ENCODE data around the gene GRK6. TPM values are rescaled to one million over a fixed set of nuclear protein-coding genes. Genes with fewer than 3 reads are reported as not detected.

The GRK6 gene
- total RNA-seq (13.4 TPM), polyA plus RNA-seq (27.7 TPM)

GRCh38 chr5:177426566-177427210, at the start of gene GRK6:
Gene GRK6 (plus strand): TSS chr5:177426676. CDS start chr5:177426846, 170 bp downstream.
- WGBS = under 1% methylated on average over 82 of the region's 82 CpGs
- Histone ChIP-seq H3K4me3 (ENCODE audit: low read depth, low read length) (peak within 1 kb of the TSS; percentile 69), H3K36me3 (ENCODE audit: insufficient read depth) (no peaks in the 10 kb centered on the region), H3K27ac (ENCODE audit: low read depth) (peak within 1 kb of the TSS; percentile 96), H3K4me1 (ENCODE audit: insufficient read depth) (peaks cover 2% of the 10 kb centered on the region)
- no peak for DNase-seq (ENCODE audit: extremely low spot score)

DNA sequence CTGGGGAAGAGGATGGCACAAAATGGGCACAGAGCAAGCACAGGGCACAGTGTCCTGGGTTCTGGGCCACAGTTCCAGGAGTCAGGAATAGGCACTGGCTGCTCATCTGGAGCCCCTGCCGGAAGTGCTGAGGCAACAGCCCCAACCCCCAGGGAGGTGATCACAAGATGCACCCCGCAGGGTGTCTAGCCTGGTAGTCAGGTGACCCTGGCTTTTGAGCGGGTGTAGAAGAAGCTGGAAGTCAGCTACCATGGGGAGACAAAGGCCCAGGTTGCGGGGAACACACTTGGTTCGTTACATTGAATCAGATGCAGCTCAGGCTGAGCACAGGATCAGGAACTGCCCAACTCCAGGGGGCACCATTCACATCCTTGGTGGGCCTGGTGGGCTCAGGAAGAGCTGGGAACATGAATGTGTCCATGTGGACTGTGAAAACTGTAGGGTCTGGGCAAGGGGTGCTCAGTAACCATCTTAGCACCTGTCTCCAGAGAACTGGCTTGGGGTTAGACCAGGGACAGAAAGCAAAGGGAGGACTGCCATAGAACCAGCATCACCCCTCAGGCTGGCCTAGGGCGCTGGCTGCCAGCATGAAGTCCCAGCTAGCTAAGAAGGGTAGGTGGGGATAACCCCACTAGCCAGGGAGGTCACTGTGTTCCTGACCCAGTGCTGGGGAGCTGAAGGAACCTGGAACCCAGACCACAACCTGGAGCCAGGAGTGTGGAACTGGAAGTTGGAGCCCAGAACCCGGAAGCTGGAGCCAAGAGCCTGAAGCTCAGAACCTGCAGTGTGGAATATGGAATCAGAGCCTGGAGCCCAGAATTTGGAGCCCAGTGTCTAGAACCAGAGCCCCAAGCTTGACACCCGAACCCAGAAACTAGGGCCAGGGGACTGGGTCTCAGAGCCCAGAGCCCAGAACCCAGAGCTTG, 48.4 kb upstream of the GRK6 start:
- H3K4me1 ChIP-seq (ENCODE audit: insufficient read depth) = no peaks in the 10 kb centered on the region
- H3K27ac ChIP-seq (ENCODE audit: low read depth) = no peak overlapping the region
- no peaks in the 10 kb centered on the region for H3K36me3 ChIP-seq (ENCODE audit: insufficient read depth)
- 82% methylated on average over 8 of the region's 8 CpGs for whole genome bisulfite sequencing
- no peak overlapping the region for H3K4me3 ChIP-seq (ENCODE audit: low read depth, low read length)
- no peak for DNase-seq (ENCODE audit: extremely low spot score)

DNA sequence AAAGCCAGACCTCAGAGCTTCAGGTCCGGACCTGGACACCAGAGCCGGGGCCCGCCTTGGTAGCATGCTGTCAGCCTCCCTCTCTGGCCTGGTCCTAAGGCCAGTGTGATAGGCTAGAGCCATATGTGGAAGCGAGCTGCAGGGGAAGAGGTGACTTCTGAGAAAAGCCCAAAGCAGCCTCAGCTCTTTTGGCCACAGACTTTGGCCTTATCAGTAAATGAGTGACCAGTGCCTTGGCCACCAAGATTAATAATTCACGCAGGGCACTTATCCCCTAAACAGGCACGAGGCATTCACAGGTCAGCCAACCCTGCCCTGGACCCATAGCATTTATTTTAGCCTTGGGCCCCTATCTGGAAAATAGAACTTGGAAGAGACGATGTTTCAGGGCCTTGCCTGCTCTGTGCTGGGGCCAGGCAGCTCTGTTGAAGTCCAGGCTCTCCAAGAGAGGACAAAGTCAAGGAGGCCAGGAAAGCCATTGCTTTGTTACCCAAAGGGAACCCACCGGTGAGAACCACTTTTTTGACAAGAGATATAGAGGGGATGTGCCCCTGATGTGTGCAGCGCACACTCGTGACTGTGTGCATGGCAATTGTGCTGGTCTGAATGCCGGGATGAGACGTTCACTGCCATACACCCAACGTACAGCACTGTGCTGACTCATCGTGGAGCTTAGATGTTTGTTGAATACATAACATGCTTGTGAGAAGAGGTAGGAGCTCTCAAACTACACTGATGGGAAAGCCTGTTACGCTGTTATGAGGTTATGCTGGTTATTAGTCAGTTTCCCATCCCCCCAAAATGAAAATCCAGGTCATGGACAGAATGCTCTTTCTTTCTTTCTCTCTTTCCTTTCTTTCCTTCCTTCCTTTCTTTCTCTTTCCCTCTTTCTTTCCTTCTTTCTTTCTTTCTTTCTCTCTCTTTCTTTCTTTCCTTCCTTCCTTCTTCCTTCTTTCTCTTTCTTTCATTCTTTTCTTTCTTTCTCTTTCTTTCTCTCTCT, 47.3 kb upstream of the GRK6 start:
- Histone ChIP-seq H3K36me3 (ENCODE audit: insufficient read depth) (no peaks in the 10 kb centered on the region), H3K4me1 (ENCODE audit: insufficient read depth) (no peaks in the 10 kb centered on the region), H3K27ac (ENCODE audit: low read depth) (no peak overlapping the region), H3K4me3 (ENCODE audit: low read depth, low read length) (no peak overlapping the region)
- 75% methylated on average over 15 of the region's 15 CpGs for WGBS
- no peak for DNase-seq (ENCODE audit: extremely low spot score)

DNA sequence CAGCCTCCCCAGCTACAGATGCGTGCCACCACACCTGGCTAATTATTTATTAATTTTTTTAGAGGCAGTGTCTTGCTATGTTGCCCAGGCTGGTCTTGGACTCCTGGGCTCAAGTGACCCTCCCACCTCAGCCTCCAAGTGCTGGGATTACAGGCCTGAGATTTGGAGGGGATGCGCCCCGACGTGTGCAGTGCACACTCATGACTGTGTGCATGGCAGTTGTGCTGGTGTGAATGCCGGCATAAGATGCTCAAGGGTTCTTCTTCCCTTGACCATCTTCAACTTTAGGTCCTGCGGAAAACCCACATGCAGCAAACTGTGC, 45.7 kb upstream of the GRK6 start:
- Histone ChIP-seq H3K36me3 (ENCODE audit: insufficient read depth) (no peaks in the 10 kb centered on the region), H3K4me3 (ENCODE audit: low read depth, low read length) (no peak overlapping the region), H3K4me1 (ENCODE audit: insufficient read depth) (no peaks in the 10 kb centered on the region), H3K27ac (ENCODE audit: low read depth) (no peak overlapping the region)
- 88% methylated on average over 6 of the region's 6 CpGs for WGBS
- DNase-seq (ENCODE audit: extremely low spot score) = no peak

DNA sequence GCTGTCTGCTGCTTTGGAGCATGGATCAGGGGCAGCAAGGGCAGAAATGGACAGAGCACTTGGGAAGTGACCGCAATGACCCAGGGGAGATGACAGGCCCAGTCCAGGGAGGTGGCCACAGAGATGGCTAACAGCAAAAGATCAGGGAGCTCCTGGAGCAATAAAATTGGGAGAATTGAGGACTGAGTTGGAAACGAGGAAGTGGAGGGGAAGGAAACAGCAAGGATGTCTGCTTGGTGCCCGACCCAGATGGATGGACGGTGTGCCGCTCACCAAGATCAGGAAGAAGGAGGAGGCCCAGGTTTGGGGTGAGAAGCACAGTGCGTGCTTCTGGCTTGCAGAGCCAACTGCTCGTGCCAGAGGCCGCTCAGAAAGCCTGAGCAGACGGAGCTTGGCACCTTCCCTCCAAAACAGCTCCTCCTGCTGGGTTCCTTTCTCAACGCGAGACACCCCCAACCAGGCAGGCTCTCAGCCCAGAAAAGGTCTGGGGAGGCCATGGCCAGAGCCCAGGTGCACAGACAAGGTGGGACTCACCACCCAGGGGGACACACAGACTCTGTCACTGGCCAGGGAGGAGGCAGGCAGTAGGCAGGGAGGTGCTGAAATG, 44.0 kb upstream of the GRK6 start:
- 30% methylated on average over 11 of the region's 11 CpGs for WGBS
- DNase-seq (ENCODE audit: extremely low spot score) = no peak
- H3K4me3 ChIP-seq (ENCODE audit: low read depth, low read length) = no peak overlapping the region
- H3K4me1 ChIP-seq (ENCODE audit: insufficient read depth) = no peaks in the 10 kb centered on the region
- no peak overlapping the region for H3K27ac ChIP-seq (ENCODE audit: low read depth)
- H3K36me3 ChIP-seq (ENCODE audit: insufficient read depth) = no peaks in the 10 kb centered on the region

DNA sequence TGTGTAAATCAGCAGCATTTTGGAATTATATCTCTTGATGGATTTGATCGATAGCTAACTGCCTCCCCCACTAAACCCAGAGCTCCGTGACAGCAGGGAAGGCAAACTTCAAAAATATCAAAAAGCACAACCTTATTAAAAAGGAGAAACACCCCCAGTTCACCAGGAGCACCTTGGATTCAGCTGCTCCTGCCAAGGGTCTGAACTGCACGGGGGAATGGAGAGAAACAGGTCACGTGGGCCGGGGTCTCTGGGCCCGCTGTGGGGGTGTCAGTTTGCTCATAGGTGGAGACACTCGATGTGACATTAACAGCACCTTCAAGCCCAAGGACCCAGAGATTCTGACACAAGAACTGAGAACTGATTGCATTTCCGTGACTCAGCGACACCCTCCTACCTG, 43.3 kb upstream of the GRK6 start:
- no peaks in the 10 kb centered on the region for H3K36me3 ChIP-seq (ENCODE audit: insufficient read depth)
- no peak for DNase-seq (ENCODE audit: extremely low spot score)
- H3K4me3 ChIP-seq (ENCODE audit: low read depth, low read length) = no peak overlapping the region
- no peak overlapping the region for H3K27ac ChIP-seq (ENCODE audit: low read depth)
- no peaks in the 10 kb centered on the region for H3K4me1 ChIP-seq (ENCODE audit: insufficient read depth)
- 84% methylated on average over 9 of the region's 9 CpGs for WGBS

DNA sequence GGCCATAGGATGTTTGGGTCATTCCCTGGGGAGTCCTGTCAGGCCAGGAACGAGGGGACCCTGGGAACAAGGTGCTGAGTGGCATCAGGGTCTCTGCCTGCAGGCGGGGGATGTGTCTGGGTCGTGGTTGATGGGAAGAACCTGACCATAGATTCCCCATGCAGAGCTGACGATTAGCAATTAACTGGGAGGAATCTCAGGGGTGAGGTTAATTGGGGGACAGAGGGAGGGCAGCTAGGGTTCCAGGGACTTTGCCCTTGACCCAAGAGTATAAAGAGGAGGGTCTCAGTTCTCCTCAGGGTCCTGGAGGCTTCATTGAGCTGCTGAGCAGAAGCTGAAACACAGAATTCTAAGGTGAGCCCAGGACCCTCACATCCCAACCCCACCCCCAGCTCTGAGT, 42.3 kb upstream of the GRK6 start, which contains the start of gene SLC34A1:
TSS of gene SLC34A1 (plus strand) at position 301 of the 400 bp plus-strand sequence. CDS start 1,308 bp downstream, outside the sequence.
- Histone ChIP-seq H3K36me3 (ENCODE audit: insufficient read depth) (no peaks in the 10 kb centered on the region), H3K27ac (ENCODE audit: low read depth) (no peak within 1 kb of the TSS), H3K4me1 (ENCODE audit: insufficient read depth) (no peaks in the 10 kb centered on the region), H3K4me3 (ENCODE audit: low read depth, low read length) (no peak within 1 kb of the TSS)
- no peak for DNase-seq (ENCODE audit: extremely low spot score)
- WGBS = 68% methylated on average over 4 of the region's 4 CpGs

DNA sequence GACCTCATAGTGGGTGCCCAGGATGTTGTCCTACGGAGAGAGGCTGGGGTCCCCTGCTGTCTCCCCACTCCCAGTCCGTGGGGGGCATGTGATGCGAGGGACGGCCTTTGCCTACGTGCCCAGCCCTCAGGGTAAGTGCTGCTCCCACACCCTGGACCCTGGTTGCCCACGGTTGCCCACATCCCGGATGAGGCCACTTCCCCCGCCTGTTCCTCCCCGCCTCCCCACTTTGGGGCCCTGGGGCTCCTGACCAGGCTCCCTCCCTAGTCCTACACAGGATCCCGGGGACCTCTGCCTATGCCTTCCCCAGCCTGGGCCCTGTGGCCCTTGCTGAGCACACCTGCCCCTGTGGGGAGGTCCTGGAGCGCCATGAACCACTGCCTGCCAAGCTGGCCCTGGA, 40.8 kb upstream of the GRK6 start:
- H3K4me1 ChIP-seq (ENCODE audit: insufficient read depth) = no peaks in the 10 kb centered on the region
- H3K27ac ChIP-seq (ENCODE audit: low read depth) = no peak overlapping the region
- H3K4me3 ChIP-seq (ENCODE audit: low read depth, low read length) = no peak overlapping the region
- DNase-seq (ENCODE audit: extremely low spot score) = no peak
- no peaks in the 10 kb centered on the region for H3K36me3 ChIP-seq (ENCODE audit: insufficient read depth)
- WGBS = 69% methylated on average over 11 of the region's 11 CpGs

- Histone ChIP-seq H3K4me3 (ENCODE audit: low read depth, low read length) (no peak overlapping the region), H3K36me3 (ENCODE audit: insufficient read depth) (no peaks in the 10 kb centered on the region), H3K4me1 (ENCODE audit: insufficient read depth) (no peaks in the 10 kb centered on the region), H3K27ac (ENCODE audit: low read depth) (no peak overlapping the region)
- no peak for DNase-seq (ENCODE audit: extremely low spot score)
- 80% methylated on average over 8 of the region's 8 CpGs for WGBS
Measured at GRCh38 chr5:177386542-177386941, 39.9 kb upstream of the GRK6 start.

DNA sequence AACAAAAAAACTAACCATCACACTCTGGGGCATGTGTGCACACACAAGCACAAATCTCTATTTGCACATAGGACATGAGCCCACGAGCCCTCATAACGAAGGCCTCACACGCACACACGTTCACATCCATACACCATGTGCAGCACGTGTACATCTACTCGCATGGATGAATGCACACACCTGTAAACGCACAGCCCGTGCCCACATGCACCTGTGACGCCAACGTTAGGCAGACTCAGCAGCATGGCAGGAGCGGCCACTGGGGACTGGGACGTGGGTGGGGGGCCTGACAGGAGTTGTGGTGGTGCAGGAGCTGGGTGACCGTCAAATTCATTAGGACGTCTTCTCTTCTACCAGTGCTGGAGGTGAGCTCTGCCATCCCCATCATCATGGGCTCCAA, 39.1 kb upstream of the GRK6 start:
- WGBS = 88% methylated on average over 14 of the region's 14 CpGs

GRCh38 chr5:177388521-177389052, 37.9 kb upstream of the GRK6 start:
- H3K4me3 ChIP-seq (ENCODE audit: low read depth, low read length) = no peak overlapping the region
- H3K4me1 ChIP-seq (ENCODE audit: insufficient read depth) = no peaks in the 10 kb centered on the region
- no peak overlapping the region for H3K27ac ChIP-seq (ENCODE audit: low read depth)
- no peaks in the 10 kb centered on the region for H3K36me3 ChIP-seq (ENCODE audit: insufficient read depth)
- 85% methylated on average over 10 of the region's 10 CpGs for WGBS
- DNase-seq (ENCODE audit: extremely low spot score) = no peak

More for the DNA sequence above, 39.1 kb upstream of the GRK6 start:
- Histone ChIP-seq H3K4me1 (ENCODE audit: insufficient read depth) (no peaks in the 10 kb centered on the region), H3K4me3 (ENCODE audit: low read depth, low read length) (no peak overlapping the region), H3K36me3 (ENCODE audit: insufficient read depth) (no peaks in the 10 kb centered on the region), H3K27ac (ENCODE audit: low read depth) (no peak overlapping the region)
- DNase-seq (ENCODE audit: extremely low spot score) = no peak

- H3K4me3 ChIP-seq (ENCODE audit: low read depth, low read length) = no peak overlapping the region
Measured at GRCh38 chr5:177389241-177390169, 37.0 kb upstream of the GRK6 start.

More at GRCh38 chr5:177389241-177390169, 37.0 kb upstream of the GRK6 start:
- WGBS = 25% methylated on average over 21 of the region's 21 CpGs
- no peak overlapping the region for H3K27ac ChIP-seq (ENCODE audit: low read depth)
- DNase-seq (ENCODE audit: extremely low spot score) = peak; percentile 86
- H3K36me3 ChIP-seq (ENCODE audit: insufficient read depth) = no peaks in the 10 kb centered on the region
- H3K4me1 ChIP-seq (ENCODE audit: insufficient read depth) = no peaks in the 10 kb centered on the region
